Liver (tissue), 9 donors: ENCODE results near the gene ATXN10. TPM values are rescaled to one million over a fixed set of nuclear protein-coding genes. Genes with fewer than 3 reads are reported as not detected.

Experiments used
- DNase-seq: peaks from one replicate; pipeline ENCODE4 v3.0.0-alpha.2; 2017; ENCODE audit warnings: low spot score
- H3K27ac ChIP-seq, 2 donors: one replicate each; pipeline ENCODE4 v1.7.0; 2013; ENCODE audit warnings: inconsistent platforms in 2 of 2, low read length in 2 of 2, control low read depth in 1 of 2, low read depth in 1 of 2, mild to moderate bottlenecking in 1 of 2
- H3K27me3 ChIP-seq, 4 donors: one replicate each; pipeline versions ENCODE4 v1.6.1 to v1.7.0; 2013; ENCODE audit warnings: low read length in 3 of 4, inconsistent platforms in 1 of 4, mild to moderate bottlenecking in 1 of 4, moderate library complexity in 1 of 4; ENCODE audit not compliant: control insufficient read depth in 4 of 4, insufficient read depth in 4 of 4
- H3K36me3 ChIP-seq, 4 donors: one replicate each; pipeline versions ENCODE4 v1.6.1 to v1.7.0; 2013; ENCODE audit warnings: low read length in 3 of 4, mild to moderate bottlenecking in 3 of 4, low read depth in 1 of 4, moderate library complexity in 1 of 4; ENCODE audit not compliant: control insufficient read depth in 4 of 4, insufficient read depth in 3 of 4
- H3K4me1 ChIP-seq, 4 donors: one replicate each; pipeline versions ENCODE4 v1.6.1 to v1.7.0; 2013; ENCODE audit warnings: low read length in 3 of 4, mild to moderate bottlenecking in 3 of 4, moderate library complexity in 1 of 4; ENCODE audit not compliant: control insufficient read depth in 4 of 4, insufficient read depth in 4 of 4
- H3K4me3 ChIP-seq, 3 donors: one replicate each; pipeline versions ENCODE4 v1.6.1 to v1.7.0; 2013; ENCODE audit warnings: low read length in 3 of 3, control low read depth in 1 of 3, low read depth in 1 of 3, mild to moderate bottlenecking in 1 of 3
- H3K9ac ChIP-seq, 2 donors: one replicate each; pipeline ENCODE4 v1.7.0; 2013; ENCODE audit warnings: low read length in 2 of 2, mild to moderate bottlenecking in 2 of 2, moderate library complexity in 2 of 2, control low read depth in 1 of 2, low read depth in 1 of 2
- H3K9me3 ChIP-seq, 4 donors: one replicate each; pipeline versions ENCODE4 v1.6.1 to v1.7.0; 2013; ENCODE audit warnings: low read length in 3 of 4; ENCODE audit not compliant: control insufficient read depth in 4 of 4
- EGR1 ChIP-seq, 2 donors: IDR thresholded peaks; 2 replicates each; pipeline ENCODE4 v1.6.1; 2016 to 2018; ENCODE audit warnings: antibody characterized with exemption in 2 of 2, low read depth in 2 of 2
- FOXA1 ChIP-seq: IDR thresholded peaks from 2 replicates; pipeline ENCODE4 v1.6.1; 2016; ENCODE audit warnings: antibody characterized with exemption
- FOXA2 ChIP-seq: IDR thresholded peaks from 2 replicates; pipeline ENCODE4 v1.6.1; 2016; ENCODE audit warnings: antibody characterized with exemption
- HNF4A ChIP-seq, 2 donors: conservative IDR thresholded peaks; 2 replicates each; pipeline ENCODE4 v1.6.1; 2016; ENCODE audit warnings: antibody characterized with exemption in 2 of 2, mild to moderate bottlenecking in 2 of 2
- HNF4G ChIP-seq: IDR thresholded peaks from 2 replicates; pipeline ENCODE4 v1.6.1; 2016; ENCODE audit warnings: antibody characterized with exemption
- JUND ChIP-seq, 2 donors: IDR thresholded peaks; 2 replicates each; pipeline ENCODE4 v1.6.1; 2016; ENCODE audit warnings: antibody characterized with exemption in 2 of 2
- RAD21 ChIP-seq, 2 donors: IDR thresholded peaks; 2 replicates each; pipeline ENCODE4 v1.6.1; 2016; ENCODE audit warnings: antibody characterized with exemption in 2 of 2, mild to moderate bottlenecking in 2 of 2
- SP1 ChIP-seq: IDR thresholded peaks from 2 replicates; pipeline ENCODE4 v1.6.1; 2018; ENCODE audit warnings: antibody characterized with exemption, mild to moderate bottlenecking
- TAF1 ChIP-seq: conservative IDR thresholded peaks from 2 replicates; pipeline ENCODE4 v1.6.1; 2016; ENCODE audit warnings: antibody characterized with exemption, mild to moderate bottlenecking
- YY1 ChIP-seq: IDR thresholded peaks from 2 replicates; pipeline ENCODE4 v1.6.1; 2016; ENCODE audit warnings: antibody characterized with exemption, mild to moderate bottlenecking
- whole genome bisulfite sequencing: extraction: QIAGEN DNeasy Blood & Tissue Kit; methylation state at CpG from one replicate; pipeline ENCODE4 v1.1.7; 2013; 5-methylcytosine and 5-hydroxymethylcytosine counted together
- polyA plus RNA-seq, 2 donors: library from polyadenylated mRNA; stranded (reverse) in 1 of 2; unstranded in 1 of 2; fragments of 200-250 nt in 1 of 2; fragments of >200 nt in 1 of 2; fragmentation: Nextera tagmentation in 1 of 2; extraction: Ambion mirVana in 1 of 2; gene quantifications; one replicate each; pipeline versions ENCODE4 v1.2.1 to v1.2.3, GENCODE V29; 2013 to 2015
- total RNA-seq, 2 donors: library from RNA; depleted of rRNA; stranded (reverse); fragments of >200 nt; gene quantifications; one replicate each; pipeline ENCODE4 v1.2.3, GENCODE V29; 2014
- TF ChIP-seq, protein P1 (sequence below): IDR thresholded peaks from 2 replicates; pipeline ENCODE4 v1.6.1; 2016; ENCODE audit warnings: antibody characterized with exemption, mild to moderate bottlenecking
- TF ChIP-seq, protein P2 (sequence below): IDR thresholded peaks from 2 replicates; pipeline ENCODE4 v1.6.1; 2016; ENCODE audit warnings: antibody characterized with exemption
- TF ChIP-seq, protein P3 (sequence below): fragments of 150-350 bp; IDR thresholded peaks from 2 replicates; pipeline ENCODE4 v1.5.1; 2017; ENCODE audit warnings: improper control_type of control experiment, low read depth, low read length; ENCODE audit not compliant: missing input control
- TF ChIP-seq, protein P4 (sequence below): IDR thresholded peaks from 2 replicates; pipeline ENCODE4 v1.6.1; 2016; ENCODE audit warnings: antibody characterized with exemption
- donor health status: healthy.
- donor health status: healthy.
- donor health status: healthy.
- donor health status: healthy.
- donor health status: healthy.

Gene ATXN10
- total and polyA plus RNA-seq, 4 donors = 34.9 to 100 (median 69.7) TPM

DNA sequence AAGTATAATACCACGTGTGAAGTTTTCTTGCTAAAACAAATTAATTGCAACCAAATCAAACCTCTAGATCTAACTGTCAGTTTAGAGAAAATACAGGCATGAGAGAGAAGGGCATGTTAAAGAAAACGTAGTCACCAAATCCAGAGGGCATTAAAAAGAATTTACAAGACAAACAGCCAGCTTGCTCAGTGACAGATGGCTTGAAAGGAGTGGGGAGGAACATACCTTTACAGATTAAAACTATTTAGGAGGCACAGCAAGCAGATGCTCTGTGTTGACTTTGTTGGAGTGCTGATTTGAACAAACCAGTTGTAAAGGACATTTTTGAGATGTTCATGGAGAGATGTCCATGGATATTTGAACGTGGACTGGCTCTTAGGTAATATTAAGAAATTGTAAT, 96.9 kb downstream of the ATXN10 start:
- WGBS = 97% methylated on average over 3 of the region's 3 CpGs

DNA sequence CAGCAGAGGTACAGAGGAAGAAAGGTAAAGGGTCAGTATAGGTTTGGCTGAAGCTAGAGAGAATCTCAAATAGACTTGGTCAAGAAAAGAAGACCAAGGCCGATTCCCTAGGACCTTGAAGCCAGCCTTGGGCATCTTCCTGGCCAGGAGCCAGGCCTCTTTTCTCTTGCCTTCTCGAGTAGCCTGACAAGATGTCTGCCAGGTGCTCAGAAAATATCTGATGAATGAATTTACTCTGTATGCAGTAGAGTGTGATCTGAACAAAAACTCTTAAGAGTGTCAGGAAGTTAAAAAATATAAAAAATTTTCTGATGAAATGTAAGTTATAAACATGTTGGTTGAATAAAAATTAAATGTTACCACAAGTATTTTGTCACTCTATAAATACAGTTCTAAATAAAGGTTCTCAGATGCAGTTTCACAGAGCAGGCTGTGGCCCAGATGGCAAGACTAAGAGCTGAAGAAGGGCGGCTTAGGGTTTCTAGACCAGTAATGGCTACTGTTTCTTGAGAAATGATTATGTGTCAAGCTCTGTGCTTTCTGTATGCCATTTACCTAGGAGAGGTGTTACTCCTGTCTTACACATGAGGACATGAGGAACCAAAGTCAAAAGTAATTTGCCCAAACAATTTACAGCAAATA, 98.1 kb downstream of the ATXN10 start:
- no peak for DNase-seq
- Histone ChIP-seq H3K27ac (no peak overlapping the region), H3K4me1 (no peaks in the 10 kb centered on the region), H3K9me3 (no peaks in the 10 kb centered on the region), H3K27me3 (no peaks in the 10 kb centered on the region), H3K36me3 (peaks cover 0 to 3% (median 0%) of the 10 kb centered on the region in 4 donors), H3K9ac (no peak overlapping the region), H3K4me3 (no peak overlapping the region)
- 95% methylated on average over 3 of the region's 3 CpGs for WGBS
- TF ChIP-seq FOXA1 = no peak
- no peak for TF ChIP-seq SP1
- no peak for TF ChIP-seq YY1
- TF ChIP-seq EGR1 (IDR thresholded peaks at IDR 0.05; ENCODE audit: low read depth in 2 of 2) = no peak
- no peak for TF ChIP-seq HNF4A (conservative IDR thresholded peaks at IDR 0.05)
- no peak for TF ChIP-seq HNF4G
- TF ChIP-seq, protein P1, sequence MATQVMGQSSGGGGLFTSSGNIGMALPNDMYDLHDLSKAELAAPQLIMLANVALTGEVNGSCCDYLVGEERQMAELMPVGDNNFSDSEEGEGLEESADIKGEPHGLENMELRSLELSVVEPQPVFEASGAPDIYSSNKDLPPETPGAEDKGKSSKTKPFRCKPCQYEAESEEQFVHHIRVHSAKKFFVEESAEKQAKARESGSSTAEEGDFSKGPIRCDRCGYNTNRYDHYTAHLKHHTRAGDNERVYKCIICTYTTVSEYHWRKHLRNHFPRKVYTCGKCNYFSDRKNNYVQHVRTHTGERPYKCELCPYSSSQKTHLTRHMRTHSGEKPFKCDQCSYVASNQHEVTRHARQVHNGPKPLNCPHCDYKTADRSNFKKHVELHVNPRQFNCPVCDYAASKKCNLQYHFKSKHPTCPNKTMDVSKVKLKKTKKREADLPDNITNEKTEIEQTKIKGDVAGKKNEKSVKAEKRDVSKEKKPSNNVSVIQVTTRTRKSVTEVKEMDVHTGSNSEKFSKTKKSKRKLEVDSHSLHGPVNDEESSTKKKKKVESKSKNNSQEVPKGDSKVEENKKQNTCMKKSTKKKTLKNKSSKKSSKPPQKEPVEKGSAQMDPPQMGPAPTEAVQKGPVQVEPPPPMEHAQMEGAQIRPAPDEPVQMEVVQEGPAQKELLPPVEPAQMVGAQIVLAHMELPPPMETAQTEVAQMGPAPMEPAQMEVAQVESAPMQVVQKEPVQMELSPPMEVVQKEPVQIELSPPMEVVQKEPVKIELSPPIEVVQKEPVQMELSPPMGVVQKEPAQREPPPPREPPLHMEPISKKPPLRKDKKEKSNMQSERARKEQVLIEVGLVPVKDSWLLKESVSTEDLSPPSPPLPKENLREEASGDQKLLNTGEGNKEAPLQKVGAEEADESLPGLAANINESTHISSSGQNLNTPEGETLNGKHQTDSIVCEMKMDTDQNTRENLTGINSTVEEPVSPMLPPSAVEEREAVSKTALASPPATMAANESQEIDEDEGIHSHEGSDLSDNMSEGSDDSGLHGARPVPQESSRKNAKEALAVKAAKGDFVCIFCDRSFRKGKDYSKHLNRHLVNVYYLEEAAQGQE = no peak
- TF ChIP-seq, protein P2, sequence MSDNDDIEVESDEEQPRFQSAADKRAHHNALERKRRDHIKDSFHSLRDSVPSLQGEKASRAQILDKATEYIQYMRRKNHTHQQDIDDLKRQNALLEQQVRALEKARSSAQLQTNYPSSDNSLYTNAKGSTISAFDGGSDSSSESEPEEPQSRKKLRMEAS = no peak
- TF ChIP-seq, protein P3, sequence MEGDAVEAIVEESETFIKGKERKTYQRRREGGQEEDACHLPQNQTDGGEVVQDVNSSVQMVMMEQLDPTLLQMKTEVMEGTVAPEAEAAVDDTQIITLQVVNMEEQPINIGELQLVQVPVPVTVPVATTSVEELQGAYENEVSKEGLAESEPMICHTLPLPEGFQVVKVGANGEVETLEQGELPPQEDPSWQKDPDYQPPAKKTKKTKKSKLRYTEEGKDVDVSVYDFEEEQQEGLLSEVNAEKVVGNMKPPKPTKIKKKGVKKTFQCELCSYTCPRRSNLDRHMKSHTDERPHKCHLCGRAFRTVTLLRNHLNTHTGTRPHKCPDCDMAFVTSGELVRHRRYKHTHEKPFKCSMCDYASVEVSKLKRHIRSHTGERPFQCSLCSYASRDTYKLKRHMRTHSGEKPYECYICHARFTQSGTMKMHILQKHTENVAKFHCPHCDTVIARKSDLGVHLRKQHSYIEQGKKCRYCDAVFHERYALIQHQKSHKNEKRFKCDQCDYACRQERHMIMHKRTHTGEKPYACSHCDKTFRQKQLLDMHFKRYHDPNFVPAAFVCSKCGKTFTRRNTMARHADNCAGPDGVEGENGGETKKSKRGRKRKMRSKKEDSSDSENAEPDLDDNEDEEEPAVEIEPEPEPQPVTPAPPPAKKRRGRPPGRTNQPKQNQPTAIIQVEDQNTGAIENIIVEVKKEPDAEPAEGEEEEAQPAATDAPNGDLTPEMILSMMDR = no peak
- no peak for TF ChIP-seq FOXA2

More for the DNA sequence above, 96.9 kb downstream of the ATXN10 start:
- Histone ChIP-seq H3K4me1 (no peaks in the 10 kb centered on the region), H3K27me3 (no peaks in the 10 kb centered on the region), H3K9ac (no peak overlapping the region), H3K36me3 (peaks cover 0 to 3% (median 0%) of the 10 kb centered on the region in 4 donors), H3K9me3 (no peaks in the 10 kb centered on the region), H3K4me3 (no peak overlapping the region), H3K27ac (no peak overlapping the region)
- TF ChIP-seq, protein P4, sequence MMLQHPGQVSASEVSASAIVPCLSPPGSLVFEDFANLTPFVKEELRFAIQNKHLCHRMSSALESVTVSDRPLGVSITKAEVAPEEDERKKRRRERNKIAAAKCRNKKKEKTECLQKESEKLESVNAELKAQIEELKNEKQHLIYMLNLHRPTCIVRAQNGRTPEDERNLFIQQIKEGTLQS = no peak
- TF ChIP-seq JUND (IDR thresholded peaks at IDR 0.05) = no peak
- TF ChIP-seq, protein P2 = no peak
- no peak for TF ChIP-seq EGR1 (IDR thresholded peaks at IDR 0.05; ENCODE audit: low read depth in 2 of 2)
- TF ChIP-seq TAF1 = no peak
- TF ChIP-seq HNF4A (conservative IDR thresholded peaks at IDR 0.05) = no peak
- TF ChIP-seq RAD21 (IDR thresholded peaks at IDR 0.05) = no peak
- no peak for DNase-seq
